HG03066 (cell line): ENCODE data around the gene VCX.
"Not testable (repeated sequence)": the region's sequence is repeated elsewhere in the genome, so short reads cannot be mapped to it uniquely, and the experiment has no call there.

Experiments used
- ATAC-seq: cut with Tn5 transposase; IDR thresholded peaks from one replicate; pipeline ENCODE4 v1.9.1; 2021; ENCODE audit warnings: low read depth; ENCODE audit not compliant: unreplicated experiment

The VCX gene

DNA sequence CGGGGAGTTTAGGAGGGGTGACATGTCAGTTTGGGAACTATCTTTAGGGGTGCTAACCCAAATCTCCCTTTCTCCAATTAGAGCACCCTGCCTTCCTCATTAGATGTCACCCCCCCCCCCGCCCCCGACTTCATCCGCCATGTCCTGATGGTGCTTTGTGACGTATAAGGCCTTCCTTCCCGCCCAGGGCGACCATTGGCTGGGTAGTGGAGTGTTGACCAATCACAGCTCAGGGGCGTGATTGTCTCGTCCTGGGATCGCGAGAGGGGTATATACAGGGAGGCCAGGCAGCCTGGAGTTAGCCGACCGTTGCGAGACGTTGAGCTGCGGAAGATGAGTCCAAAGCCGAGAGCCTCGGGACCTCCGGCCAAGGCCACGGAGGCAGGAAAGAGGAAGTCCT is at the start of gene VCX:
TSS of gene VCX (plus strand) at position 301 of the 400 bp plus-strand sequence. CDS start at position 334, 33 bp downstream.
- not testable (repeated sequence) for ATAC-seq

GRCh38 chrX:7798327-7798726 is 44.6 kb upstream of the VCX start:
- no peak for ATAC-seq

DNA sequence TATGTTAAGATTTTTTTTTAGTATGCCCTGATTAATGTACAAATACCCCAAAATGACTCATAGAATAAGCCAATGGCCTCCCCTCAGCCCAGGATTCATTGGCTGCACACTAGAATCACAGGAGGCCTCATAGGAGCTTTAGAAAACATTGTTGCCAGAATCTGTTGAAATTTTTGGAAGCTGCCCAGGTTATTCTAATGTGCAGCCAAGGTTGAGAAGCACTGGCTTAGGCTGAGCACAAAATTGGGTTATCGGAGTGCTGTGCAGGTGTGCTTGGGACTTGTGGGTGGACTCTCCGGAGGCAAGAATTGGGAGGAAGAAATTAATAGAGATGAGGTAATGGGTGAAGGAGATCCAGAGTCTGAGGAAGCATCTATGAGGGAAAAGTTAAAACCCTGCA is 41.3 kb upstream of the VCX start:
- no peak for ATAC-seq

GRCh38 chrX:7815166-7815805 is 27.7 kb upstream of the VCX start:
- no peak for ATAC-seq

DNA sequence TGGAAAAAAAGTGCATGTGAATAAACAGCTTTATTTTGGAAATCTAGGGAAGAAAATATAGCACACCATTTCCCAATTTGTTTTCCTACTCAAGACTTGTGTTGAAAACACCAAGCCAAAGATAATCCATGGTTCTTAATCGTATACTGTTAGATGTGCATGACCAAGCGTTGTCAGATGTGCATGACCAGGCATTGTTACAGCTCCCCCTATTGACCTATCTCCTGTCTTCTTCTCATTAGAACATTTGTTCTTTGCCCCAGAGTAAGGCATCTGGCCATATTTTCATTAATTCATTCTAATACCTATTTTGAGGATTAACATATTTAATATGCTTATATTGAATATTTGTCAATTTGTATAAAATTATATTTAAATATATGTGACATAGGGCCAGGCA is 14.4 kb upstream of the VCX start:
- no peak for ATAC-seq

GRCh38 chrX:7841084-7841805 is 1.7 kb upstream of the VCX start:
- no peak for ATAC-seq

- ATAC-seq = no peak
Observed at GRCh38 chrX:7852166-7852565, 9.2 kb downstream of the VCX start.

DNA sequence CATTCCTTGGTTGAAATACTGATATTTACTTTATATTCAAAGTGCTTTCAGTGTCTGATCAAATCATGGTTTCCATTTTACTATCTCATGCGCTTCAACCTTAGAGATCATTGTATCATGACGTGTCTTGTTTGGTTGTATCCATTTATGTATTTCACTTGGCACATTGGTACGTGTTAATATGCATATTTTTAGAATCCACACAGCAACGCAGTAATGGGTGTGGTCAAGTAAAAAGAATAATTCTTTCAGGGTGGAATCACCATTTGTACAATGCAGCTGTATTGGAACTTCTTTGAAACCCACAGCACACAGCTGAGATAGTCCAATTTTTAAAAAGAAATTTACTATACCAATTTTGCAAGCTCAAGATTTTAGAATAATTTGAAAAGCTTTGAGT is 29.1 kb downstream of the VCX start:
- no peak for ATAC-seq

- no peak for ATAC-seq
Observed at GRCh38 chrX:7876957-7877356, 34.0 kb downstream of the VCX start.

GRCh38 chrX:7889135-7889534 is 46.2 kb downstream of the VCX start:
- ATAC-seq = no peak

GRCh38 chrX:7889680-7890079 is 46.7 kb downstream of the VCX start:
- ATAC-seq = no peak

DNA sequence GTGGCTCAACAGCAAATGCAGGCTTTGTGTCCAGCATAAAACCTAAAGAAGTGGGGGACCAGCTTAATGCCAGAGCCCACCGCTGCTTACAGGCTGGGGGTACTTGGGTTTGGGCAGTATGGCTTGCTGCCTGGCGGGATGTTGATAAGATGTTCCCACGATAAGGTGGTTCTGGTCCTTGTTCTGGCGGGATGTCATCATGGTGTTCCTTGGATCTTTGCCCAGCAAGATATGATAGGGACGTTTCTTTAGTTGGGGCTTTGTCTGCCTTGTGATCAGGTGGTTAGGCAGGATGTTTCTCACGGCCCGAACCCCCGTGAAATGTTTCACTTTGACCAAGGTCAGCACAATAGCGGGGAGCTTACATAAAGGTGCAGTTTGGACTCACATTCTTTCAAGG is 49.0 kb downstream of the VCX start:
- ATAC-seq = no peak
